Activated CD8-positive, alpha-beta memory T cell treated with anti-CD3 and anti-CD28 coated beads for 1 hour (primary cell): ENCODE measurements around the gene FBXL19.

Experiments
- DNase-seq, 2 donors: peaks; one replicate each; pipeline ENCODE4 v3.0.0-alpha.2; 2020; ENCODE audit warnings: low read depth in 1 of 2; ENCODE audit errors: extremely low read depth in 1 of 2

The FBXL19 gene

GRCh38 chr16:30942426-30942806 lies 19.0 kb downstream of the FBXL19 start:
- no peak for DNase-seq

DNA sequence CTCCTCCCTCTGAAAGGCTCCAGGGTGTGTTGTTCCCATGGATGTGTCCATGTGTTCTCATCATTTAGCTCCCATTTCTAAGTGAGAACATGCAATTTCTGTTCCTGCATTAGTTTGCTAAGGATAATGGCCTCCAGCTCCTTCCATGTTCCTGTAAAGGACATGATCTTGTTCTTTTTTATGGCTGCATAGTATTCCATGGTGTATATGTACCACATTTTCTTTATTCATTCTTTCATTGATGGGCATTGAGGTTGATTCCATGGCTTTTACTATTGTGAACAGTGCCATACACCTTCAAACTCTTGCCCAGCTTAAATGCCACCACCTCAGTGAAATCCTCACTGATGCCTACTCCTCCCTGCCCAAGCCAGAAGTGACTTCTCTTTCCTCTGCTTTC lies 21.0 kb downstream of the FBXL19 start:
- DNase-seq = no peak

DNA sequence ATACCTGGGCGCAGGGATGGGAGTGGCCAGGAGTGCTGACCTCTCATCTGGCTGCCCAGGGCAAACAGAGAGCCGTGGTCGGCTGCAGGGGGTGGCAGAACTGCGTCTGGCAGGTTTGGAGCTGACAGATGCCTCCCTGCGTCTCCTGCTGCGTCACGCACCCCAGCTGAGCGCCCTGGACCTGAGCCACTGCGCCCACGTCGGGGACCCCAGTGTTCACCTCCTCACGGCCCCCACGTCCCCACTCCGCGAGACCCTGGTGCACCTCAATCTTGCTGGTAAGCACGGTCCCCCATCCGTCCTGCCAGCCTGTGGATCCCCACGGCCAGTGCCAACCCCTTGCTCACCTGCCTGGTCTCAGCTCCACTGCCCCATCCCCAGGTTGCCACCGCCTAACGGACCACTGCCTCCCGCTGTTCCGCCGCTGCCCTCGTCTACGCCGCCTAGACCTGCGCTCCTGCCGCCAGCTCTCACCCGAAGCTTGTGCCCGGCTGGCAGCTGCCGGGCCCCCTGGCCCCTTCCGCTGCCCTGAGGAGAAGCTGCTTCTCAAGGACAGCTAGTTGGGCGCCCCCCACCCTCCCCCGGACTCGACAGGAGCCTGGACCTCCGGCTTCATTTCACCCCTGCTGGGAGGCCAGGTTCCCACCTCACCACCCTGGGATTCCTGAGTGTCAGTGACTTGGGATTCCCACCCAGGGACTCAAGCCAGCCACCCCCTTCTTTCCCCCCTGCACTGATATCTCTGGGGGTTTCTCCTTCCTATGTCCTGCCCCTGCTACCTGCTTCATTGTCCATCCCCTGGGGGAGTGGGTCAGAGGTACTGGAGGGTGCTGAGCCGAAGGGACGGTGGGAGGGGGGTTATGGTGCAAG lies 23.5 kb downstream of the FBXL19 start:
- DNase-seq = no peak

GRCh38 chr16:30947541-30947858 lies 24.1 kb downstream of the FBXL19 start:
- DNase-seq = no peak

DNA sequence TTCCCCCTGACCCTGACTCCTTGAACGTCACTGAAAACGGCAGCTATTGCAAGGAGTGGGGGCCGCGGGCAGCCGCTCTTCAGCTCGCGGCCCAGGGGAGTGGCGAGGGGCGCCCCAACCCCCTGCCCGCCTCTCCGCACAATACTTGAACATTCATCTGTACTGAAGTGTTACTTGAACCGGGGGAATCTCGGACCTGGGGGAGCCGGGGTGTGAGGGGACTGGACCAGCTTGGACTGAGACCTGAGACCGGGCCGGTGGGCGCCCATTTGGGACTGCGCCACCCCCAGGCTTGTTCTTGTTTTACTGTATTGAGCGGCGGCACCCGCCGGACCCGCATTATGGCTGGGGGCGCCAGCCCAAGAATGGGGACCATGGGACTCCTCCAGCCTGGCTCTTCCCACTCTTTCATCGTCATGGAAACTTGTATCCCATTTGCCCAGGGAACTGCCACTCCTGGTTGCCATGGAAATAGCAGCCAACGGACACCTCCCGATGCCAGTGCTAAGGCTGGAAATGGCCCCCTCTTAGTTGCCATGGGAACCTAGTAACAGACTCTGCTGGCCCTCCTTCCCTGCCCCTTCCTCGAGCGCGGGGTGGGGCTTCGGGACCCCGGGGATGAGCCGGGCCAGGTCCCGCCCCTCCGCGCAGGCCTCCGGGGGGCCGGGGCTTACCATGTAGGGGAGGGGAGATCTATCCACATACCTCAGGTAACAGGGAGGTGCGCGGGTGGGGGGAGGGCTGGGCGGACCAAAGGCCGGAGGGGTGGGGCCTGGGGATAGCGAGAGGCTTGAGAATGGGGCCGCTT lies 24.7 kb downstream of the FBXL19 start:
- no peak for DNase-seq

- DNase-seq = peak in 1 of 2 donors; percentile 28
These were observed 25.6 kb downstream of the FBXL19 start, which contains the start of gene ORAI3 for GRCh38 chr16:30948667-30949649. ORAI3 (plus strand) TSS chr16:30949068; CDS start chr16:30949290, 222 bp downstream.

DNA sequence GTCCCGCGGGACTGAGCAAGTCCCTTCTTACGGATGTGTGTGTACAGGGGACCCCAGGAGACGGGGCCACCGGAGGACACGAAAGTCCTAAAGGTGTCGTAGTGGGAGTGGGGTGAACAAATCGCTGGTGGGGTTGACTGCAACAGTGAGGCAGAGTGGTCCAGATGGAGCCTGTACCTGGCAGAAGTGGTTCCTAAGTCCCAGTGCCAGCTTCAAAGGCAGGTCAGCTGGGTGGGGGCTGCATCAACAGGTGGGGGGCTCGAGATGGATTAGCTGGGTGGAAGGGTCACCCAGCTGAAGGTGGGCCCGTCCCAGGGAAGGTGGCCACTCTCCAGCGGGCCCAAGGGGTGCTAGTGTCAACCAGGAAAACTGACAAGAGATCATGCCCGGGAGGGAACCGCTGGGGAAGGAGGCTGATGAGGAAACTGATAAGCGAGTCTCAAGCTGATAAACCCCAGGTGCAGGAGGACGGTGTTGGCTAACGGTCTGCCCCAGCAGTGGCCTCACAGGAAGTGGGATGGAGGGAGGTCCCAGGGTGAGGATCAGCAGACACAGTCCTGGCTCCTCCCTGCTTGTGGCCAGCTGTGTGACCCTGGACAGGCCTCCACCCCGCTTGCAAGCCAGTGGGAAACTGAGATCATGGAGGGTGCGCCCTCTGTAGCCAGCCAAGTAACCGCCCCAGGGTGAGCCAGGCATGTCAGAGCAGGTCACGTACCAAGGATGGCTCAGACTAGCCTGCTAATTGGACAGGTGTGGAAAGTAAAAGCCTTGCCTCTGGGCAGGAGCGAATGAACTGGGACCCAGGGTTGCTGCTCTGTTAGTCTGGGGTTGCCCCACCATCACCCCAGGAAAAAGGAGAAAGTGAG lies 26.5 kb downstream of the FBXL19 start:
- DNase-seq = no peak

GRCh38 chr16:30950516-30951065 lies 27.2 kb downstream of the FBXL19 start:
- no peak for DNase-seq

DNA sequence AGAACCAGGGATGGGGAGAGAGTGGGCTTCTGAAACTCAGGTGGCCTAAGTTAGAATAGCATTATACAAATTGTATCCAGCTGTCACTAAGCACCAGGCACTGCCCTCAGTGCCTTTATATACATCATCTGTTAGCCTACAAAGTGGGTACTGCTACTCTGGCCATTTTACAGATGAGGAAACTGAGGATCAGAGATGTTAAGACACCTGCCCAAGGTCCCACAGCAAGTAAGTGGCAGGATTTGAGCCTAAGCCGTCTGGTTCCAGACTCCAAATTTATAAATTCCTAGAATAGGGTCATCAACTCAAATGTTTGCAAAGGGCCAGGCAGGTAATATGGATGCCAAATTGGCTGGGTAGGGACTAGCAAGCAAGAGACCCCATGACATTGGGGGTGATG lies 27.8 kb downstream of the FBXL19 start:
- no peak for DNase-seq

- no peak for DNase-seq
These were observed 28.4 kb downstream of the FBXL19 start for GRCh38 chr16:30951750-30952149.

DNA sequence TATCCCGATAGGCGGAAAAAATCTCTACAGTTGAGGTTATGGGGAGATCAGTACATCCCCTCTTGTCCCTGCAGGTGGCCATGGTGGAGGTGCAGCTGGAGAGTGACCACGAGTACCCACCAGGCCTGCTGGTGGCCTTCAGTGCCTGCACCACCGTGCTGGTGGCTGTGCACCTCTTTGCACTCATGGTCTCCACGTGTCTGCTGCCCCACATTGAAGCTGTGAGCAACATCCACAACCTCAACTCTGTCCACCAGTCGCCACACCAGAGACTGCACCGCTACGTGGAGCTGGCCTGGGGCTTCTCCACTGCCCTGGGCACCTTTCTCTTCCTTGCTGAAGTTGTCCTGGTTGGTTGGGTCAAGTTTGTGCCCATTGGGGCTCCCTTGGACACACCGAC lies 29.7 kb downstream of the FBXL19 start:
- DNase-seq = no peak

- peak; percentile 19 to 30 for DNase-seq
These were observed 30.2 kb downstream of the FBXL19 start for GRCh38 chr16:30953511-30954124.

DNA sequence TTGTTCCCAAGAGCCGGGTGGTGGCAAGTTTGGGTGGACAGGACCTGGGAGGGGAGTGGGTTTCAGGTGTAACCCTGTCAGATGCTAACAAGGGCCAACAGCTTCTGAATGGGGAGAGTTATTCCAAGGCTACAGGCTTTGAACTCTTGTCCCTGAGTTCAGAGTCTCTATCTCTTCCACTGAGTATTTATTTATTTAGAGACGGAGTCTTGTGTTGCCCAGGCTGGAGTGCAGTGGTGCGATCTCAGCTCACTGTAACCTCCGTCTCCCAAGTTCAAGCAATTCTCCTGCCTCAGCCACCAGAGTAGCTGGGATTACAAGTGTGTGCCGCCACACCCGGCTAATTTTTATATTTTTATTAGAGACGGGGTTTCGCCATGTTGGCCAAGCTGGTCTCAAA lies 31.6 kb downstream of the FBXL19 start:
- no peak for DNase-seq

GRCh38 chr16:30956601-30957455 lies 33.5 kb downstream of the FBXL19 start:
- peak; percentile 74 to 82 for DNase-seq

DNA sequence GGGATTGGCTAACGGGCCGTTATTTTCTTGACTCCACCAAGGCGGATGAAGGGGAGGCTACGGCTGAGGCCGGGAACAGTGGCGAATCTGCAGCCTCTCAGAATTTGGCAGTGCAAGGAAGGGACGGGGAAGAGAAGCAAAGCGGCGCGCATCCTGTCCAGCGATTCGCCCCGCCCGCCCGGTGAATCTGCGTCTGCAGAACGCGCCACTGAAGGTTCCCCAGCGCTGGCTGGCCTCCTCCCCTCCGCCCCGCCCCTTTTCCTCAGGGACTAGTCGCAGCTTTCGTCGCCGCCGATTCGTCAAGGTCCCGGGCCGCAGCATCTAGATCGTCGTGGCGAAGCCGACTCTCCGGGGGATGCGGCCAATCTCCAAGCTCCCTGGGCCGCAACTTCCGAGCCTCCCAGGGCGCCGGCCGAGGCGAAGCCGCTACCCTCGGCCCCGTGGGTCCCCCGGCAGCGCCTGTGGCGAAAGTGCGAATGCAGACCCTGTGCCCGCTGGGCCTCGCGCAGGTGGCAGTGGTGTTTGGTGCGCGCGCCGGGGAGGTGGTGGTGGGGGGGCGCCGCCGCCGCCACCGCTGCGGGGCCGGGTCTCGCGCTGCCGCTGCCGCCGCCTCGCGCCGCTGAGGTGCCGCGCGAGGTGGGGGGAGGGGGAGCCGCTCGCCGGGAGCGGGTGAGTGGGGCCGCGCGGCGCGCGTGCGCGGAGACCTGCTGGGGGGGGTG lies 34.2 kb downstream of the FBXL19 start, which contains the start of gene SETD1A:
TSS of gene SETD1A (plus strand) at position 299 of the 719 bp plus-strand sequence. CDS start 978 bp downstream, outside the sequence.
- DNase-seq = peak; percentile 96 to 97

GRCh38 chr16:30958175-30959079 lies 35.1 kb downstream of the FBXL19 start:
- peak in 1 of 2 donors; percentile 23 for DNase-seq
